IMR-90 (cell line): ENCODE data around the gene GPR161. TPM values are rescaled to one million over a fixed set of nuclear protein-coding genes. Genes with fewer than 3 reads are reported as not detected.

Experiments
- ATAC-seq: fragments of 200-7000 bp; cut with Tn5 transposase; 2 replicates; pipeline ENCODE4 v1.9.1; 2020; ENCODE audit warnings: low read depth, mild to moderate bottlenecking, moderate library complexity
- BruUV-seq: library from RNA; stranded (reverse); fragments of 400-500 nt; replicated peaks from 2 replicates; lab custom pipeline; 2021; lab: Mats Ljungman, UMichigan
- CTCF ChIA-PET: fragments of 300-600 bp; formaldehyde crosslinking; extraction: SDS; loops from one replicate; lab custom pipeline; 2021; ENCODE audit warnings: antibody characterized with exemption; lab: Yijun Ruan, JAX
- POLR2A ChIA-PET: fragments of 300-600 bp; sonication (Branson Sonifier 250); formaldehyde crosslinking; loops from one replicate; lab custom pipeline; 2022; ENCODE audit warnings: antibody characterized with exemption; ENCODE audit not compliant: unreplicated experiment; lab: Charles Lee
- DNase-seq: peaks from one replicate; pipeline ENCODE4 v3.0.0; 2013
- H2AFZ ChIP-seq: replicated peaks from 2 replicates; pipeline ENCODE3; 2013; ENCODE audit warnings: low read length, mild to moderate bottlenecking; ENCODE audit not compliant: poor library complexity
- H2AK5ac ChIP-seq: 2 replicates; pipeline ENCODE4 v1.6.1; 2013; ENCODE audit warnings: low read depth, low read length, inconsistent platforms
- H2AK9ac ChIP-seq: replicated peaks from 2 replicates; pipeline ENCODE3; 2013; ENCODE audit warnings: mild to moderate bottlenecking, low read depth, low read length, moderate library complexity; ENCODE audit not compliant: poor library complexity
- H2BK120ac ChIP-seq: 2 replicates; pipeline ENCODE4 v1.6.1; 2013; ENCODE audit warnings: low read depth, low read length, inconsistent platforms
- H2BK15ac ChIP-seq: 3 replicates; pipeline ENCODE4 v1.6.1; 2013; ENCODE audit warnings: low read depth, low read length, inconsistent platforms
- H2BK20ac ChIP-seq: 2 replicates; pipeline ENCODE4 v1.6.1; 2013; ENCODE audit warnings: low read depth, mild to moderate bottlenecking, inconsistent platforms, low read length, moderate library complexity
- H2BK5ac ChIP-seq: 2 replicates; pipeline ENCODE4 v1.6.1; 2013; ENCODE audit warnings: mild to moderate bottlenecking, low read depth, low read length, inconsistent platforms; ENCODE audit not compliant: poor library complexity, severe bottlenecking
- H3K14ac ChIP-seq: replicated peaks from 2 replicates; pipeline ENCODE4 v1.6.1; 2013; ENCODE audit warnings: low read depth, low read length, inconsistent platforms
- H3K18ac ChIP-seq: 2 replicates; pipeline ENCODE4 v1.6.1; 2013; ENCODE audit warnings: low read depth, low read length, control low read depth
- H3K23ac ChIP-seq: 2 replicates; pipeline ENCODE4 v1.6.1; 2013; ENCODE audit warnings: low read depth, low read length, inconsistent platforms
- H3K27ac ChIP-seq: 2 replicates; pipeline ENCODE4 v1.5.1; 2013; ENCODE audit warnings: mild to moderate bottlenecking, control low read depth, low read length; ENCODE audit not compliant: insufficient read depth
- H3K27me3 ChIP-seq: 2 replicates; pipeline ENCODE4 v1.6.1; 2013; ENCODE audit warnings: low read length; ENCODE audit not compliant: control insufficient read depth, insufficient read depth
- H3K36me3 ChIP-seq: 2 replicates; pipeline ENCODE4 v1.6.1; 2013; ENCODE audit warnings: low read length, mixed read lengths; ENCODE audit not compliant: control insufficient read depth, insufficient read depth
- H3K4ac ChIP-seq: 2 replicates; pipeline ENCODE4 v1.6.1; 2013; ENCODE audit warnings: low read depth, low read length, inconsistent platforms
- H3K4me1 ChIP-seq: 2 replicates; pipeline ENCODE4 v1.6.1; 2013; ENCODE audit warnings: low read length, mixed read lengths; ENCODE audit not compliant: control insufficient read depth, insufficient read depth
- H3K4me2 ChIP-seq: 2 replicates; pipeline ENCODE4 v1.6.1; 2013; ENCODE audit warnings: low read depth, mild to moderate bottlenecking, control low read depth, low read length, moderate library complexity
- H3K4me3 ChIP-seq: 2 replicates; pipeline ENCODE4 v1.5.1; 2013; ENCODE audit warnings: low read depth, mild to moderate bottlenecking, control low read depth, low read length, moderate library complexity; ENCODE audit not compliant: insufficient read depth
- H3K56ac ChIP-seq: 2 replicates; pipeline ENCODE4 v1.6.1; 2013; ENCODE audit warnings: low read length, inconsistent platforms; ENCODE audit not compliant: insufficient read depth; ENCODE audit errors: extremely low read depth
- H3K79me1 ChIP-seq, 2 experiments: 2 replicates each; pipeline ENCODE4 v1.6.1; 2013; ENCODE audit warnings: low read length in 2 of 2, inconsistent platforms in 1 of 2, low read depth in 1 of 2
- H3K9ac ChIP-seq: 2 replicates; pipeline ENCODE4 v1.6.1; 2013; ENCODE audit warnings: low read depth, low read length, control low read depth
- H3K9me1 ChIP-seq: 2 replicates; pipeline ENCODE4 v1.6.1; 2013; ENCODE audit warnings: low read length, inconsistent platforms; ENCODE audit not compliant: insufficient read depth
- H3K9me3 ChIP-seq: 2 replicates; pipeline ENCODE4 v1.6.1; 2013; ENCODE audit warnings: low read length; ENCODE audit not compliant: control insufficient read depth, insufficient read depth
- H4K20me1 ChIP-seq: 2 replicates; pipeline ENCODE4 v1.6.1; 2013; ENCODE audit warnings: low read length, inconsistent platforms; ENCODE audit not compliant: insufficient read depth
- H4K5ac ChIP-seq: 2 replicates; pipeline ENCODE4 v1.6.1; 2013; ENCODE audit warnings: mild to moderate bottlenecking, low read depth, low read length, control low read depth
- H4K8ac ChIP-seq, 2 experiments: 2 replicates each; pipeline ENCODE4 v1.6.1; 2013; ENCODE audit warnings: low read depth in 2 of 2, low read length in 2 of 2, control low read depth in 1 of 2, inconsistent platforms in 1 of 2
- H4K91ac ChIP-seq: 2 replicates; pipeline ENCODE4 v1.6.1; 2013; ENCODE audit warnings: low read depth, low read length, inconsistent platforms; ENCODE audit not compliant: insufficient read depth
- BHLHE40 ChIP-seq: fragments of 150-350 bp; IDR thresholded peaks from 2 replicates; pipeline ENCODE4 v1.6.1; 2016; ENCODE audit warnings: mild to moderate bottlenecking, low read depth, low read length
- CEBPB ChIP-seq: IDR thresholded peaks from 2 replicates; pipeline ENCODE4 v1.6.1; 2012; ENCODE audit warnings: low read depth, low read length, improper control_type of control experiment
- CHD1 ChIP-seq: IDR thresholded peaks from 2 replicates; pipeline ENCODE4 v1.6.1; 2012; ENCODE audit warnings: low read depth, low read length, improper control_type of control experiment
- FOS ChIP-seq: fragments of 150-350 bp; IDR thresholded peaks from 2 replicates; pipeline ENCODE4 v1.6.1; 2016; ENCODE audit warnings: low read depth, low read length
- MAFK ChIP-seq: IDR thresholded peaks from 2 replicates; pipeline ENCODE4 v1.6.1; 2012; ENCODE audit warnings: low read depth, low read length, improper control_type of control experiment
- MAZ ChIP-seq: IDR thresholded peaks from 2 replicates; pipeline ENCODE4 v1.6.1; 2012; ENCODE audit warnings: low read depth, mild to moderate bottlenecking, low read length, improper control_type of control experiment, moderate library complexity, borderline replicate concordance
- MXI1 ChIP-seq: IDR thresholded peaks from 2 replicates; pipeline ENCODE4 v1.6.1; 2012; ENCODE audit warnings: low read depth, mild to moderate bottlenecking, low read length, moderate library complexity, borderline replicate concordance
- NFE2L2 ChIP-seq: fragments of 150-350 bp; IDR thresholded peaks from 2 replicates; pipeline ENCODE4 v1.6.1; 2016; ENCODE audit warnings: low read depth, mild to moderate bottlenecking, low read length
- POLR2A ChIP-seq: IDR thresholded peaks from 2 replicates; pipeline ENCODE4 v1.6.1; 2012; ENCODE audit warnings: mild to moderate bottlenecking, low read depth, low read length
- RAD21 ChIP-seq: IDR thresholded peaks from 2 replicates; pipeline ENCODE4 v1.6.1; 2012; ENCODE audit warnings: low read length, improper control_type of control experiment
- RCOR1 ChIP-seq: IDR thresholded peaks from 2 replicates; pipeline ENCODE4 v1.6.1; 2012; ENCODE audit warnings: mild to moderate bottlenecking, low read length, improper control_type of control experiment; ENCODE audit not compliant: insufficient replicate concordance
- RFX5 ChIP-seq: IDR thresholded peaks from 2 replicates; pipeline ENCODE4 v1.8.0; 2012; ENCODE audit warnings: low read depth, mild to moderate bottlenecking, low read length, moderate library complexity
- SMC3 ChIP-seq: fragments of 150-350 bp; IDR thresholded peaks from 2 replicates; pipeline ENCODE4 v1.6.1; 2016; ENCODE audit warnings: low read depth, mild to moderate bottlenecking, antibody characterized with exemption, low read length, moderate library complexity
- WGBS, 2 experiments: methylation state at CpG; one replicate each; pipeline versions ENCODE4 v1.1.5 to v1.1.7; 2013; ENCODE audit warnings: missing lambda C conversion rate in 2 of 2; ENCODE audit not compliant: insufficient read length in 1 of 2; ENCODE audit errors: extremely low coverage in 2 of 2; 5-methylcytosine and 5-hydroxymethylcytosine counted together
- dilution Hi-C: fragments of 300-500 bp; cut with HindIII; formaldehyde crosslinking; loops from one replicate; pipeline ENCODE4 v1.14.3; 2018; ENCODE audit warnings: low sequenced_read_pairs; ENCODE audit not compliant: unreplicated experiment
- in situ Hi-C: fragments of 300-500 bp; cut with MboI; formaldehyde crosslinking; loops from 3 replicates; pipeline ENCODE4 v1.14.3; 2019; ENCODE audit warnings: low sequenced_read_pairs, inconsistent platforms, mixed read lengths
- intact Hi-C: fragments of 100-400 bp; cut with micrococcal nuclease; formaldehyde crosslinking; loops from 2 replicates; pipeline ENCODE4 v1.10.0; 2022
- polyA plus RNA-seq, 3 experiments: library from polyadenylated mRNA; depleted of rRNA; stranded (reverse); fragments of >200 nt; gene quantifications; 2 replicates each; pipeline ENCODE4 v1.2.3, GENCODE V29; 2012; ENCODE audit warnings: low replicate concordance in 1 of 3
- total RNA-seq: library from RNA; depleted of rRNA; stranded (reverse); fragments of >200 nt; gene quantifications from 2 replicates; pipeline ENCODE4 v1.2.3, GENCODE V29; 2012
- TF ChIP-seq, protein P1 (sequence below): fragments of 150-350 bp; IDR thresholded peaks from 2 replicates; pipeline ENCODE4 v1.6.1; 2016; ENCODE audit warnings: low read depth, mild to moderate bottlenecking, low read length, moderate library complexity, borderline replicate concordance
- TF ChIP-seq, protein P2 (sequence below): conservative IDR thresholded peaks from 2 replicates; pipeline ENCODE4 v1.5.1; 2012; ENCODE audit warnings: mild to moderate bottlenecking, low read depth, low read length, improper control_type of control experiment
- TF ChIP-seq, protein P3 (sequence below): fragments of 150-350 bp; IDR thresholded peaks from 2 replicates; pipeline ENCODE4 v1.6.1; 2017; ENCODE audit warnings: mild to moderate bottlenecking, antibody characterized with exemption, low read length, low read depth

Gene GPR161
- total and polyA plus RNA-seq, 2 of the 4 experiments (the other 2 are of a cell fraction): 12.5 to 13.3 TPM

DNA sequence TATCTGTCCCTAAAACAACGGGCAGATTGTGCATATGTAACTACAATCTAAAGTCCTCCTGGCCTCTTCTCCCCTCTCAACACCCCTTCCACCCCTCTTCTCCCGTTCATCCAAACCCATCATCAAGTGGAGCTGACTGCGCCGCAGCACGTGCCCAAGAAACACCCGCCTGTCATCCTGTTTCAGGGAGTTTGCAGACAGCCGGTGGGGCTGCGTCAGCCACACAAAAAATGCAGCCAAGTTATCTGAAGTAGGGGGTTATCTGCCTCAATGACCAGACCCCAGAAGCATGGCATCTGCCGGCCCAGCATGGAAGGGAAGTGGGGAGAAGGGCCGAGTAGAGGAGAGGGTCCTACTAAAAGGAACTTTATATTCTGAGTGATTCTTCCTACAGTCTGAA, 49.0 kb downstream of the GPR161 start:
- peaks cover 16% of the 10 kb centered on the region for H3K9me1 ChIP-seq
- no peak overlapping the region for H3K4me2 ChIP-seq
- POLR2A ChIA-PET: no interaction called here
- no peak overlapping the region for H2AK9ac ChIP-seq
- H3K4me3 ChIP-seq: no peak overlapping the region
- H4K91ac ChIP-seq: no peak overlapping the region
- intact Hi-C loops (no loop called here), in situ Hi-C loops (loop anchor here (10.0 kb wide), 1 partner anchor 373 kb away; no protein-coding TSS in a partner anchor), dilution Hi-C loops (no loop called here)
- peaks cover 19% of the 10 kb centered on the region for H3K36me3 ChIP-seq
- CTCF ChIA-PET: no interaction called here
- BruUV-seq: no TSS peak
- no peak overlapping the region for H2AFZ ChIP-seq
- H3K14ac ChIP-seq: no peak overlapping the region
- H3K9ac ChIP-seq: no peak overlapping the region
- no peak overlapping the region for H3K4ac ChIP-seq
- H4K20me1 ChIP-seq: no peaks in the 10 kb centered on the region
- H3K4me1 ChIP-seq: peaks cover 8% of the 10 kb centered on the region
- no peak overlapping the region for H3K27ac ChIP-seq
- no peaks in the 10 kb centered on the region for H3K27me3 ChIP-seq
- no CpG with 5 or more reads among the region's 10 CpGs for WGBS, 2 experiments
- no peak overlapping the region for H3K56ac ChIP-seq
- no peak overlapping the region for H2BK120ac ChIP-seq
- no peak overlapping the region for H3K23ac ChIP-seq
- ATAC-seq (no peak), DNase-seq (no peak)
- H3K9me3 ChIP-seq: no peaks in the 10 kb centered on the region
- H3K18ac ChIP-seq: no peak overlapping the region
- no peak overlapping the region for H2BK5ac ChIP-seq
- no peak overlapping the region for H4K5ac ChIP-seq
- no peak overlapping the region for H2BK20ac ChIP-seq
- no peak overlapping the region for H2BK15ac ChIP-seq
- no peak for TF ChIP-seq CEBPB
- TF ChIP-seq, protein P1, sequence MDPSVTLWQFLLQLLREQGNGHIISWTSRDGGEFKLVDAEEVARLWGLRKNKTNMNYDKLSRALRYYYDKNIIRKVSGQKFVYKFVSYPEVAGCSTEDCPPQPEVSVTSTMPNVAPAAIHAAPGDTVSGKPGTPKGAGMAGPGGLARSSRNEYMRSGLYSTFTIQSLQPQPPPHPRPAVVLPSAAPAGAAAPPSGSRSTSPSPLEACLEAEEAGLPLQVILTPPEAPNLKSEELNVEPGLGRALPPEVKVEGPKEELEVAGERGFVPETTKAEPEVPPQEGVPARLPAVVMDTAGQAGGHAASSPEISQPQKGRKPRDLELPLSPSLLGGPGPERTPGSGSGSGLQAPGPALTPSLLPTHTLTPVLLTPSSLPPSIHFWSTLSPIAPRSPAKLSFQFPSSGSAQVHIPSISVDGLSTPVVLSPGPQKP: no peak
- TF ChIP-seq RFX5: no peak
- TF ChIP-seq RCOR1: no peak
- no peak for TF ChIP-seq CHD1
- TF ChIP-seq, protein P2, sequence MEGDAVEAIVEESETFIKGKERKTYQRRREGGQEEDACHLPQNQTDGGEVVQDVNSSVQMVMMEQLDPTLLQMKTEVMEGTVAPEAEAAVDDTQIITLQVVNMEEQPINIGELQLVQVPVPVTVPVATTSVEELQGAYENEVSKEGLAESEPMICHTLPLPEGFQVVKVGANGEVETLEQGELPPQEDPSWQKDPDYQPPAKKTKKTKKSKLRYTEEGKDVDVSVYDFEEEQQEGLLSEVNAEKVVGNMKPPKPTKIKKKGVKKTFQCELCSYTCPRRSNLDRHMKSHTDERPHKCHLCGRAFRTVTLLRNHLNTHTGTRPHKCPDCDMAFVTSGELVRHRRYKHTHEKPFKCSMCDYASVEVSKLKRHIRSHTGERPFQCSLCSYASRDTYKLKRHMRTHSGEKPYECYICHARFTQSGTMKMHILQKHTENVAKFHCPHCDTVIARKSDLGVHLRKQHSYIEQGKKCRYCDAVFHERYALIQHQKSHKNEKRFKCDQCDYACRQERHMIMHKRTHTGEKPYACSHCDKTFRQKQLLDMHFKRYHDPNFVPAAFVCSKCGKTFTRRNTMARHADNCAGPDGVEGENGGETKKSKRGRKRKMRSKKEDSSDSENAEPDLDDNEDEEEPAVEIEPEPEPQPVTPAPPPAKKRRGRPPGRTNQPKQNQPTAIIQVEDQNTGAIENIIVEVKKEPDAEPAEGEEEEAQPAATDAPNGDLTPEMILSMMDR: no peak
- TF ChIP-seq MAZ: no peak
- no peak for TF ChIP-seq BHLHE40
- TF ChIP-seq POLR2A: no peak
- no peak for TF ChIP-seq FOS
- TF ChIP-seq, protein P3, sequence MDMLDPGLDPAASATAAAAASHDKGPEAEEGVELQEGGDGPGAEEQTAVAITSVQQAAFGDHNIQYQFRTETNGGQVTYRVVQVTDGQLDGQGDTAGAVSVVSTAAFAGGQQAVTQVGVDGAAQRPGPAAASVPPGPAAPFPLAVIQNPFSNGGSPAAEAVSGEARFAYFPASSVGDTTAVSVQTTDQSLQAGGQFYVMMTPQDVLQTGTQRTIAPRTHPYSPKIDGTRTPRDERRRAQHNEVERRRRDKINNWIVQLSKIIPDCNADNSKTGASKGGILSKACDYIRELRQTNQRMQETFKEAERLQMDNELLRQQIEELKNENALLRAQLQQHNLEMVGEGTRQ: no peak
- no peak for TF ChIP-seq SMC3
- TF ChIP-seq RAD21: no peak
- no peak for TF ChIP-seq MAFK
- TF ChIP-seq NFE2L2: no peak
- no peak for TF ChIP-seq MXI1
- H4K8ac ChIP-seq: no peak overlapping the region
- no peak overlapping the region for H2AK5ac ChIP-seq
- peaks cover 0 to 17% of the 10 kb centered on the region in 2 experiments; a peak in 1 of 4 replicates for H3K79me1 ChIP-seq
